H1 (cell line): Measurements from ENCODE around the gene CALCR. TPM values are rescaled to one million over a fixed set of nuclear protein-coding genes. Genes with fewer than 3 reads are reported as not detected.

ENCODE experiments used
- CTCF ChIA-PET: fragments of 300-600 bp; sonication (Branson Sonifier 250); formaldehyde crosslinking; loops from one replicate; lab custom pipeline; 2021; ENCODE audit not compliant: partially characterized antibody; lab: Charles Lee
- POLR2A ChIA-PET: fragments of 300-600 bp; sonication (Branson Sonifier 250); formaldehyde crosslinking; loops from one replicate; lab custom pipeline; 2021; ENCODE audit warnings: inconsistent platforms; ENCODE audit not compliant: partially characterized antibody; lab: Charles Lee
- DNase-seq, 2 experiments: peaks; one replicate each; pipeline versions ENCODE4 v3.0.0 to v3.0.0-alpha.2; 2010 to 2022; ENCODE audit warnings: low spot score in 2 of 2, low read depth in 1 of 2, mixed read lengths in 1 of 2
- FAIRE-seq: peaks from 2 replicates; lab custom pipeline; 2011; peaks lifted over from hg19 to GRCh38; lab: Jason Lieb, UNC
- H2AFZ ChIP-seq: 2 replicates; pipeline ENCODE4 v1.8.1; 2012; ENCODE audit warnings: low read length, inconsistent platforms
- H2AK5ac ChIP-seq: 2 replicates; pipeline ENCODE4 v1.6.1; 2013; ENCODE audit warnings: low read depth, low read length
- H2BK120ac ChIP-seq: replicated peaks from 2 replicates; pipeline ENCODE3; 2013; ENCODE audit warnings: low read depth, low read length, inconsistent platforms
- H2BK12ac ChIP-seq: 2 replicates; pipeline ENCODE4 v1.6.1; 2013; ENCODE audit warnings: low read depth, low read length
- H2BK15ac ChIP-seq: 2 replicates; pipeline ENCODE4 v1.6.1; 2013; ENCODE audit warnings: low read length
- H2BK20ac ChIP-seq: 2 replicates; pipeline ENCODE4 v1.6.1; 2013; ENCODE audit warnings: low read length
- H2BK5ac ChIP-seq: 2 replicates; pipeline ENCODE4 v1.6.1; 2013; ENCODE audit warnings: low read depth, low read length
- H3K14ac ChIP-seq: 2 replicates; pipeline ENCODE4 v1.6.1; 2013; ENCODE audit warnings: inconsistent platforms; ENCODE audit not compliant: insufficient read length
- H3K18ac ChIP-seq: 2 replicates; pipeline ENCODE4 v1.6.1; 2013; ENCODE audit warnings: low read length; ENCODE audit errors: extremely low read depth
- H3K23ac ChIP-seq: 2 replicates; pipeline ENCODE4 v1.6.1; 2013; ENCODE audit warnings: inconsistent platforms; ENCODE audit not compliant: insufficient read length
- H3K23me2 ChIP-seq: 2 replicates; pipeline ENCODE4 v1.6.1; 2013; ENCODE audit warnings: low read depth, low read length
- H3K27ac ChIP-seq: 2 replicates; pipeline ENCODE4 v1.6.1; 2011; ENCODE audit warnings: low read depth, low read length, inconsistent platforms
- H3K27me3 ChIP-seq, 4 experiments: replicated peaks in 1 of 4; 1 replicate in 1 of 4; 2 replicates in 3 of 4; pipeline versions ENCODE4 v1.6.1 to v1.8.1; 2011 to 2013; ENCODE audit warnings: low read length in 3 of 4, mild to moderate bottlenecking in 3 of 4, inconsistent platforms in 2 of 4, mixed read lengths in 2 of 4, moderate library complexity in 1 of 4; ENCODE audit not compliant: control insufficient read depth in 3 of 4, insufficient read depth in 3 of 4; ENCODE audit errors: extremely low read depth in 1 of 4
- H3K36me3 ChIP-seq, 4 experiments: 2 replicates each; pipeline versions ENCODE4 v1.6.1 to v1.8.1; 2011 to 2013; ENCODE audit warnings: mild to moderate bottlenecking in 4 of 4, low read length in 3 of 4, moderate library complexity in 2 of 4, control low read depth in 1 of 4, inconsistent platforms in 1 of 4; ENCODE audit not compliant: insufficient read depth in 4 of 4, control insufficient read depth in 2 of 4
- H3K4ac ChIP-seq: replicated peaks from 2 replicates; pipeline ENCODE3; 2013; ENCODE audit warnings: low read length, low read depth, mixed read lengths, inconsistent platforms; ENCODE audit not compliant: insufficient read length
- H3K4me1 ChIP-seq, 4 experiments: replicated peaks in 1 of 4; 1 replicate in 1 of 4; 2 replicates in 3 of 4; pipeline versions ENCODE4 v1.6.1 to v1.8.1; 2011 to 2013; ENCODE audit warnings: low read length in 3 of 4, inconsistent platforms in 2 of 4, mixed read lengths in 1 of 4; ENCODE audit not compliant: insufficient read depth in 4 of 4, control insufficient read depth in 3 of 4
- H3K4me2 ChIP-seq, 2 experiments: 2 replicates each; pipeline versions ENCODE4 v1.6.1 to v1.8.1; 2011 to 2013; ENCODE audit warnings: low read depth in 2 of 2, low read length in 2 of 2, control low read depth in 1 of 2, inconsistent platforms in 1 of 2, mild to moderate bottlenecking in 1 of 2; ENCODE audit not compliant: insufficient read depth in 1 of 2
- H3K4me3 ChIP-seq, 4 experiments: fragments of 200-600, 300-600 bp in 1 of 4; sonication (generic), shearing (Covaris generic), sonication (Bioruptor Twin) in 1 of 4; 2 replicates each; pipeline versions ENCODE4 v1.5.1 to v1.8.1; 2011 to 2016; ENCODE audit warnings: low read length in 4 of 4, low read depth in 3 of 4, control low read depth in 2 of 4, inconsistent platforms in 2 of 4, mild to moderate bottlenecking in 2 of 4, mixed read lengths in 1 of 4, moderate library complexity in 1 of 4; ENCODE audit not compliant: insufficient read depth in 2 of 4; ENCODE audit errors: extremely low read depth in 1 of 4
- H3K56ac ChIP-seq: replicated peaks from 2 replicates; pipeline ENCODE3; 2013; ENCODE audit warnings: low read depth, mild to moderate bottlenecking, mixed read lengths, low read length, inconsistent platforms; ENCODE audit not compliant: insufficient read length
- H3K79me1 ChIP-seq: 2 replicates; pipeline ENCODE4 v1.6.1; 2013; ENCODE audit warnings: low read depth, low read length, control low read depth
- H3K79me2 ChIP-seq, 2 experiments: 2 replicates each; pipeline versions ENCODE4 v1.6.1 to v1.8.1; 2012 to 2013; ENCODE audit warnings: low read length in 2 of 2, mild to moderate bottlenecking in 2 of 2, inconsistent platforms in 1 of 2; ENCODE audit not compliant: insufficient read depth in 2 of 2, control insufficient read depth in 1 of 2
- H3K9ac ChIP-seq, 4 experiments: replicated peaks in 1 of 4; 1 replicate in 1 of 4; 2 replicates in 3 of 4; pipeline versions ENCODE4 v1.6.1 to v1.8.1; 2011 to 2013; ENCODE audit warnings: low read depth in 3 of 4, low read length in 3 of 4, control low read depth in 2 of 4, mild to moderate bottlenecking in 2 of 4, moderate library complexity in 2 of 4, inconsistent platforms in 1 of 4; ENCODE audit errors: extremely low read depth in 1 of 4
- H3K9me3 ChIP-seq, 2 experiments: 2 replicates each; pipeline versions ENCODE4 v1.6.1 to v1.8.1; 2012 to 2013; ENCODE audit warnings: mild to moderate bottlenecking in 2 of 2, moderate library complexity in 2 of 2, control low read depth in 1 of 2, inconsistent platforms in 1 of 2, low read depth in 1 of 2, low read length in 1 of 2, mixed read lengths in 1 of 2; ENCODE audit not compliant: insufficient read depth in 2 of 2
- H4K20me1 ChIP-seq, 2 experiments: replicated peaks in 1 of 2; 2 replicates each; pipeline versions ENCODE3 to v1.8.1; 2011 to 2013; ENCODE audit warnings: inconsistent platforms in 2 of 2, low read length in 2 of 2, mild to moderate bottlenecking in 1 of 2; ENCODE audit not compliant: insufficient read depth in 2 of 2, control insufficient read depth in 1 of 2
- H4K5ac ChIP-seq: 2 replicates; pipeline ENCODE4 v1.6.1; 2013; ENCODE audit warnings: low read length, low read depth, mixed read lengths, inconsistent platforms; ENCODE audit not compliant: insufficient read length
- H4K8ac ChIP-seq: 2 replicates; pipeline ENCODE4 v1.8.0; 2013; ENCODE audit warnings: mild to moderate bottlenecking, moderate library complexity, low read length, inconsistent platforms; ENCODE audit not compliant: insufficient read depth; ENCODE audit errors: extremely low read depth
- H4K91ac ChIP-seq: replicated peaks from 2 replicates; pipeline ENCODE3; 2013; ENCODE audit warnings: low read length, mixed read lengths, inconsistent platforms; ENCODE audit not compliant: insufficient read length
- ATF3 ChIP-seq: IDR thresholded peaks from 2 replicates; pipeline ENCODE4 v1.6.1; 2011; ENCODE audit warnings: low read depth, mild to moderate bottlenecking, low read length; ENCODE audit not compliant: insufficient read depth
- CHD2 ChIP-seq: IDR thresholded peaks from 2 replicates; pipeline ENCODE4 v1.6.1; 2012; ENCODE audit warnings: low read length, improper control_type of control experiment
- EZH2 ChIP-seq: fragments of 200-600 bp; sonication (generic); IDR thresholded peaks from 2 replicates; pipeline ENCODE4 v1.7.1; 2012; ENCODE audit warnings: low read depth, mild to moderate bottlenecking, moderate library complexity, low read length, inconsistent platforms; ENCODE audit not compliant: severe bottlenecking
- HDAC2 ChIP-seq, 2 experiments: fragments of 300-600 bp in 1 of 2; sonication (generic) in 1 of 2; IDR thresholded peaks; 2 replicates each; pipeline ENCODE4 v1.6.1; 2011 to 2012; ENCODE audit warnings: low read depth in 2 of 2, low read length in 2 of 2, mild to moderate bottlenecking in 2 of 2, moderate library complexity in 2 of 2, borderline replicate concordance in 1 of 2, inconsistent platforms in 1 of 2
- HDAC6 ChIP-seq: IDR thresholded peaks from one replicate; pipeline ENCODE4 v1.7.1; 2012; ENCODE audit warnings: low read depth, mild to moderate bottlenecking, inconsistent platforms, low read length, moderate library complexity
- MAFK ChIP-seq: IDR thresholded peaks from 2 replicates; pipeline ENCODE4 v1.6.1; 2012; ENCODE audit warnings: low read depth, mild to moderate bottlenecking, improper control_type of control experiment, low read length
- NRF1 ChIP-seq: IDR thresholded peaks from 2 replicates; pipeline ENCODE4 v1.6.1; 2011; ENCODE audit warnings: mild to moderate bottlenecking, low read depth, low read length, improper control_type of control experiment
- SAP30 ChIP-seq: fragments of 300-600 bp; sonication (generic); IDR thresholded peaks from 2 replicates; pipeline ENCODE4 v1.7.1; 2012; ENCODE audit warnings: low read length, moderate library complexity, mild to moderate bottlenecking, inconsistent platforms; ENCODE audit not compliant: insufficient read depth, insufficient replicate concordance
- TAF7 ChIP-seq: optimal IDR thresholded peaks from 2 replicates; pipeline ENCODE3; 2011; ENCODE audit warnings: low read depth, mild to moderate bottlenecking, inconsistent platforms, low read length, moderate library complexity, borderline replicate concordance
- TCF12 ChIP-seq: IDR thresholded peaks from 2 replicates; pipeline ENCODE4 v1.6.1; 2011; ENCODE audit warnings: low read depth, mild to moderate bottlenecking, low read length
- WGBS, 2 experiments: shearing (Covaris generic) in 1 of 2; methylation state at CpG; one replicate each; pipeline versions ENCODE4 v1.1.6 to v1.1.7; 2013 to 2015; ENCODE audit warnings: low lambda C conversion rate in 2 of 2, mixed read lengths in 2 of 2, inconsistent platforms in 1 of 2, low coverage in 1 of 2, missing lambda C conversion rate in 1 of 2; ENCODE audit not compliant: insufficient replicate concordance in 2 of 2, insufficient coverage in 1 of 2, insufficient read length in 1 of 2; ENCODE audit errors: extremely low coverage in 1 of 2, missing lambda C conversion rate in 1 of 2; 5-methylcytosine and 5-hydroxymethylcytosine counted together
- polyA plus RNA-seq, 7 experiments: library from polyadenylated mRNA; depleted of rRNA in 3 of 7; stranded (reverse) in 5 of 7; unstranded in 2 of 7; fragments of >200 nt in 5 of 7; fragments of 200-250 nt in 2 of 7; gene quantifications; 1 replicate in 5 of 7; 2 replicates in 1 of 7; 4 replicates in 1 of 7; pipeline versions ENCODE4 v1.2.1 to v1.2.3, GENCODE V29; 2011 to 2013; ENCODE audit warnings: missing spikeins in 2 of 7, mixed read lengths in 2 of 7
- total RNA-seq: library from RNA; stranded (reverse); fragmentation: NEBNext Ultra II Directional; extraction: Animal tissue kit (Norgen Biotek cat#: 25700); gene quantifications from 2 replicates; pipeline ENCODE4 v1.2.1, GENCODE V29; 2021

The CALCR gene
- total and polyA plus RNA-seq, 2 of the 8 experiments (the other 6 are each of a cell fraction or from before 2014, with no cell fraction given): 1.0 to 3.6 TPM

GRCh38 chr7:93516834-93517233 lies 57.7 kb downstream of the CALCR start:
- no peak overlapping the region for H3K27ac ChIP-seq
- WGBS, 2 experiments: 91% methylated on average over 4 of the region's 4 CpGs; no CpG with 5 or more reads in 1 of the 2 experiments
- H3K23me2 ChIP-seq: no peaks in the 10 kb centered on the region
- no peaks in the 10 kb centered on the region for H3K36me3 ChIP-seq
- no peak overlapping the region for H2BK5ac ChIP-seq
- H2AK5ac ChIP-seq: no peak overlapping the region
- no peak for DNase-seq
- no peak overlapping the region for H3K4me2 ChIP-seq
- no peak overlapping the region for H2BK120ac ChIP-seq
- H4K8ac ChIP-seq: no peak overlapping the region
- no peak overlapping the region for H3K4ac ChIP-seq
- CTCF ChIA-PET: interaction anchor here (1.2 kb wide), 1 partner anchor 34 kb away, joined by 3 read pairs; no protein-coding TSS in a partner anchor
- no peak overlapping the region for H3K14ac ChIP-seq
- H3K18ac ChIP-seq: no peak overlapping the region
- H4K20me1 ChIP-seq: no peaks in the 10 kb centered on the region
- no peak overlapping the region for H2BK20ac ChIP-seq
- H2BK15ac ChIP-seq: no peak overlapping the region
- TF ChIP-seq CHD2 (no peak), TCF12 (no peak), HDAC2 (IDR thresholded peaks at IDR 0.05; ENCODE audit: borderline replicate concordance in 1 of 2, low read depth in 2 of 2, low read length in 2 of 2) (no peak), SAP30 (no peak), ATF3 (no peak), HDAC6 (no peak), TAF7 (no peak), MAFK (no peak), EZH2 (no peak), NRF1 (no peak)
- TF ChIP-seq, all 59 proteins: peak for 0
- Histone ChIP-seq H4K5ac (no peak overlapping the region), H3K56ac (no peak overlapping the region), H3K27me3 (no peaks in the 10 kb centered on the region), H3K79me1 (no peaks in the 10 kb centered on the region), H3K79me2 (no peaks in the 10 kb centered on the region), H3K4me1 (no peaks in the 10 kb centered on the region), H3K9me3 (no peaks in the 10 kb centered on the region), H3K23ac (no peak overlapping the region), H4K91ac (no peak overlapping the region), H2AFZ (no peak overlapping the region), H3K4me3 (no peak overlapping the region), H2BK12ac (no peak overlapping the region), H3K9ac (no peak overlapping the region)
- POLR2A ChIA-PET: no interaction called here
- no peak for FAIRE-seq
